Liver (tissue), 3 donors: ENCODE data around the gene ARL2.

Experiments used
- GABPA ChIP-seq, 2 donors: IDR thresholded peaks in 1 of 2; conservative IDR thresholded peaks in 1 of 2; 2 replicates each; pipeline ENCODE4 v1.6.1; 2016; ENCODE audit warnings: antibody characterized with exemption in 2 of 2, mild to moderate bottlenecking in 1 of 2, moderate library complexity in 1 of 2
- RAD21 ChIP-seq, 2 donors: IDR thresholded peaks; 2 replicates each; pipeline ENCODE4 v1.6.1; 2016; ENCODE audit warnings: antibody characterized with exemption in 2 of 2, mild to moderate bottlenecking in 2 of 2
- SP1 ChIP-seq: IDR thresholded peaks from 2 replicates; pipeline ENCODE4 v1.6.1; 2018; ENCODE audit warnings: antibody characterized with exemption, mild to moderate bottlenecking
- YY1 ChIP-seq: IDR thresholded peaks from 2 replicates; pipeline ENCODE4 v1.6.1; 2016; ENCODE audit warnings: antibody characterized with exemption, mild to moderate bottlenecking
- TF ChIP-seq, protein P1 (sequence below): fragments of 150-350 bp; IDR thresholded peaks from 2 replicates; pipeline ENCODE4 v1.5.1; 2017; ENCODE audit warnings: improper control_type of control experiment, low read depth, low read length; ENCODE audit not compliant: missing input control
- donor health status: healthy.
- donor health status: healthy.

DNA sequence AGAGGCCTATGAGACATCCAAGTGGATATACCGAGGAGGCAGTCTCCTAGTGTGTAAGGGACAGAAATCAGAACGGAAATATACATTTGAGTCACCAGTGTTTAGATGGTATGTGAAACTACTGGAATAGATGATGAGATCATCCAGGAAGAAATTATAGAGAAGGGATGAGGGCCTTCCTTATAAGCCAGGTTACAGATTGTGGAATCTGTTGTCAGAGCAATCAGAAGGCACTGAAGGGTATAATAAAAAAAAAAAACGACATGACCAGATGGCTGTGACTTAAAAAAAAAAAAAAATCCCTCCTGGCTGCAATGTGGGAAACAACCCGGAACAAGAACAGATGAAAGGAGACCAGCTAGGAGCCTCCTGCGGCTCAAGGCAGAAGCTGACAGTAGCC lies 44.8 kb upstream of the ARL2 start:
- TF ChIP-seq YY1, result no peak
- no peak for TF ChIP-seq GABPA (IDR thresholded peaks at IDR 0.05 in 1 of 2, conservative IDR thresholded peaks at IDR 0.05 in 1 of 2)
- TF ChIP-seq, protein P1, sequence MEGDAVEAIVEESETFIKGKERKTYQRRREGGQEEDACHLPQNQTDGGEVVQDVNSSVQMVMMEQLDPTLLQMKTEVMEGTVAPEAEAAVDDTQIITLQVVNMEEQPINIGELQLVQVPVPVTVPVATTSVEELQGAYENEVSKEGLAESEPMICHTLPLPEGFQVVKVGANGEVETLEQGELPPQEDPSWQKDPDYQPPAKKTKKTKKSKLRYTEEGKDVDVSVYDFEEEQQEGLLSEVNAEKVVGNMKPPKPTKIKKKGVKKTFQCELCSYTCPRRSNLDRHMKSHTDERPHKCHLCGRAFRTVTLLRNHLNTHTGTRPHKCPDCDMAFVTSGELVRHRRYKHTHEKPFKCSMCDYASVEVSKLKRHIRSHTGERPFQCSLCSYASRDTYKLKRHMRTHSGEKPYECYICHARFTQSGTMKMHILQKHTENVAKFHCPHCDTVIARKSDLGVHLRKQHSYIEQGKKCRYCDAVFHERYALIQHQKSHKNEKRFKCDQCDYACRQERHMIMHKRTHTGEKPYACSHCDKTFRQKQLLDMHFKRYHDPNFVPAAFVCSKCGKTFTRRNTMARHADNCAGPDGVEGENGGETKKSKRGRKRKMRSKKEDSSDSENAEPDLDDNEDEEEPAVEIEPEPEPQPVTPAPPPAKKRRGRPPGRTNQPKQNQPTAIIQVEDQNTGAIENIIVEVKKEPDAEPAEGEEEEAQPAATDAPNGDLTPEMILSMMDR, result no peak
- TF ChIP-seq SP1, result no peak
- TF ChIP-seq RAD21 (IDR thresholded peaks at IDR 0.05), result no peak
